HG03460 (cell line): ENCODE measurements around the gene CELA3A.
"Not testable (repeated sequence)": the region's sequence is repeated elsewhere in the genome, so short reads cannot be mapped to it uniquely, and the experiment has no call there.

Experiments
- ATAC-seq: cut with Tn5 transposase; IDR thresholded peaks from one replicate; pipeline ENCODE4 v1.9.1; 2021; ENCODE audit not compliant: unreplicated experiment

CELA3A gene

GRCh38 chr1:21981253-21981652 lies 20.2 kb upstream of the CELA3A start:
- not testable (repeated sequence) for ATAC-seq

GRCh38 chr1:21982122-21982521 lies 19.3 kb upstream of the CELA3A start:
- not testable (repeated sequence) for ATAC-seq

DNA sequence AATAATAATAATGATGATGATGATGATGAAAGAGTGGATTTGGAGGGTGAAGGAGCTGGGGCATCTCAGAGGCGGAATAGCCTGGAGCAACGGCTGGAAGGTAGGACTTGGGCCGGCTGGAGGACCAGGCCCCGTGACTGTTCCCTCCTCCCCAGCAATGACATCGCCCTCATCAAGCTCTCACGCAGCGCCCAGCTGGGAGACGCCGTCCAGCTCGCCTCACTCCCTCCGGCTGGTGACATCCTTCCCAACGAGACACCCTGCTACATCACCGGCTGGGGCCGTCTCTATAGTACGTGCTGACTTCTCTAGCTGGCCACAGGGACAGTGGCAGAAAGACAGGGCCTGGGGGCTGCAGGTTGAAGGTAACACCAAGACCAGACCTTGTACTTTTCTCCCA lies 17.9 kb upstream of the CELA3A start:
- ATAC-seq: not testable (repeated sequence)

DNA sequence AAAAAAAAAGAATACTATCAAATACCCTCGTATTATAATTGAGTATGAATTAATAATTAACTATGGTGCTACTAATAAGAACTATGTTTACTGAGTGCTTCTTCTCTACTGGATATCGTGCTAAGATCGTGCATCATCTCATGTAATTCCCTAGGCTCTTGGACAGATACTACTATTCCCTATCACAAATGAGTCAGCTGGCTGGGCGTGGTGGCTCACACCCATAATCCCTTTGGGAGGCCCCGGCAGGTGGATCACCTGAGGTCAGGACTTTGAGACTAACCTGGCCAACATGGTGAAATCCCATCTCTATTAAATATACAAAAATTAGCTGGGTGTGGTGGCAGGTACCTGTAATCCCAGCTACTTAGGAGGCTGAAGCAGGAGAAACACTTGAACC lies 15.6 kb upstream of the CELA3A start:
- ATAC-seq: not testable (repeated sequence)

GRCh38 chr1:21986386-21986785 lies 15.1 kb upstream of the CELA3A start:
- ATAC-seq: not testable (repeated sequence)

GRCh38 chr1:21989672-21990393 lies 11.6 kb upstream of the CELA3A start:
- ATAC-seq: not testable (repeated sequence)

DNA sequence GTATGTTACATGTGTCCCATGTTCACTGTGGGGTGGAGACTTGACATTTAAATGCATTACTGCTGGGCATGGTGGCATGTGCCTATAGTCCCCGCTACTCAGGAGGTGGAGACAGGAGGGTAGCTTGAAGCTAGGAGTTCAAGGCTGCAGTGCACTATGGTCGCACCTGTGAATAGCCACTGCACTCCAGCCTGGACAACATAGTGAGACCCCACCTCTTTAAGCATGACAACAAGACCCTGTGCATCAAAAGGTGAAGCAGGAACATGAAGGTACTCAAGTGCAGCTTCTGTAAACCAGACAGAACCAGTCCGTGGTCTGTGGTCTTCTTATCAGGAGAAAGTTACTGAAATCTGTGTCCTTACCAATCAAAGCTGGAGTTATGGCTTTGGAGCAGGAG lies 9.3 kb upstream of the CELA3A start:
- not testable (repeated sequence) for ATAC-seq

- ATAC-seq: not testable (repeated sequence)
These were observed 6.7 kb upstream of the CELA3A start for GRCh38 chr1:21994716-21995115.

- ATAC-seq: not testable (repeated sequence)
These were observed 4.8 kb upstream of the CELA3A start for GRCh38 chr1:21996663-21996970.

DNA sequence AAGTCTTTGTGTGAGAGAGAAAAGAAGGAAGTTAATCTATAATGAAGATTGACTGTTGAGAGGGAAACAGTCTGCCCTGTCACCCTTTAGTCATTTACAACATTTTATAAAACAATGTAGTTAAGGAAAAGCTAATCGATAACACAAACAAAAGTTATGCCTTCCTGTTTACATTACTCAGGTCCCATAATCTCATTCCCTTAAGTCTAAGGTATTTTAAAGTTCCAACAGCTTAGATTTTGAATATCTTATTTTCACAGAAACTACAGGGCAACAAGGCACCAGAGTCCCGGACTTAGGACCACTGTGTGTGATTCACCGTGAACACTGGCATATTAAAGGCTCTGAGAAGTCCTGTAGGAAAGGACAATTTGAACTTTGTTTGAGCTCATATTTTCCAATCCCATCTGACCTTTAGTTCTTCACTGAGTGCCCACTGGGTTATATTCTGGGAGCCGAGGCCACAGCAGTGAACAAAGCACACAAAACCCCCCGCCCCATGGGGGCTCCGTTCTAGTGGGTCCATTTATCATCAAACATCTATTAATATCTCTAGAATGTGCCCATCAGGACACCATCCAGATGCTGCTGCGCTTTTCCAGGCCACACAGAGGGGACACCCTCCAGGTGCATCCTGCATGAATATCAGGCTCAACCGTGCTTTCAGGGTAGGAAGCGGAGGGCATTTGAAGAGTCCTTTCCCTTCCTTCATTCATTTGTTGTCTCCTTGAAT lies 3.4 kb upstream of the CELA3A start:
- not testable (repeated sequence) for ATAC-seq

GRCh38 chr1:21998624-21999294 lies 2.7 kb upstream of the CELA3A start:
- ATAC-seq: not testable (repeated sequence)

- not testable (repeated sequence) for ATAC-seq
These were observed 1.8 kb upstream of the CELA3A start for GRCh38 chr1:21999645-22000044.

DNA sequence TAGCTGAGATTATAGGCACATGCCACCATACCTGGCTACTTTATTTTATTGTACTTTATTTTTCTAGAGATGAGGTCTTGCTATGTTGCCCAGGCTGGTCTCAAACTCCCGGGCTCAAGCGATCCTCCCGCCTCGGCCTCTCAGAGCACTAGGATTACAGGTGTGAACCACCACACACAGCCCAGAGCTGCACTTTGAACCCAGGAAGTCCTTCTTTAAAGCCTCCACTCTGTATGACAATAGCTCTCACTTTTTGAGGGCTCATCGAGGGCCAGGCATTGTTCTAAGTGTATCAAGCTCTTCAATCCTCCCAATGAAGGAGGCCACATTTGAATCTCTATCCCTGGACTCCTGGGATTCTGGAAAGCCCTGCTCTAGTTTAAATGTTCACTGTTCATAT lies 1.0 kb downstream of the CELA3A start:
- not testable (repeated sequence) for ATAC-seq

DNA sequence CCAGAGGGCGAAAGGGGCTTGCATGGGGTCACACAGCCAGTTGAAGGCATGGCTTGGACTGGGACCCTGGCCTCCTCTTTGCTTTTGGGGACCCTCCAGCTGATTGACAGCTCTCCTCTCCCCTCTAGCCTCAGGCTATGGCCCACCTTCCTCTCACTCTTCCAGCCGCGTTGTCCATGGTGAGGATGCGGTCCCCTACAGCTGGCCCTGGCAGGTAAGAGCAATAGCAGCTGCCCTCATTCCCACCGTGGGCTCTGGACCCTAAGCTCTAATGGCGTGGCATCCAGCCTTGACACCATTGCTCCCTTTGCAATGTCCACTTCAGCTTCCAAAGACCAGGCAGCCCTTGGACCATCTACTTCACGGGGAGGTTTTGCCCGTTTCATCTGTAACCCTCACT lies 1.4 kb downstream of the CELA3A start:
- not testable (repeated sequence) for ATAC-seq

DNA sequence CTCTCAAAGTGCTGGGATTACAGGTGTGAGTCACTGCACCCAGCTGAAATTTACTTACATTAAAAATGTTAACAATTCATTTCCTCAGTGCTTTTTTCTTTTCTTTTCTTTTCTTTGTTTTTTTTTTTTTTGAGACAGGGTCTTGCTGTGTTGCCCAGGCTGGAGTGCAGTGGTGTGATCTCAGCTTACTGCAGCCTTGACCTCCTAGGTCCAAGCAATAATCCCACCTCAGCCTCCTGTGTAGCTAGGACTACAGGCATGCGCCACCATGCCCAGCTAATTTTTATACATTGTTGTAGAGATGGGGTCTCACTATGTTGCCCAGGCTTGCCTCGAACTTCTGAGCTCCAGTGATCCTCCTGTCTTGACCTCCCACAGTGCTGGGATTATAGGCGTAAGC lies 2.5 kb downstream of the CELA3A start:
- ATAC-seq: not testable (repeated sequence)

DNA sequence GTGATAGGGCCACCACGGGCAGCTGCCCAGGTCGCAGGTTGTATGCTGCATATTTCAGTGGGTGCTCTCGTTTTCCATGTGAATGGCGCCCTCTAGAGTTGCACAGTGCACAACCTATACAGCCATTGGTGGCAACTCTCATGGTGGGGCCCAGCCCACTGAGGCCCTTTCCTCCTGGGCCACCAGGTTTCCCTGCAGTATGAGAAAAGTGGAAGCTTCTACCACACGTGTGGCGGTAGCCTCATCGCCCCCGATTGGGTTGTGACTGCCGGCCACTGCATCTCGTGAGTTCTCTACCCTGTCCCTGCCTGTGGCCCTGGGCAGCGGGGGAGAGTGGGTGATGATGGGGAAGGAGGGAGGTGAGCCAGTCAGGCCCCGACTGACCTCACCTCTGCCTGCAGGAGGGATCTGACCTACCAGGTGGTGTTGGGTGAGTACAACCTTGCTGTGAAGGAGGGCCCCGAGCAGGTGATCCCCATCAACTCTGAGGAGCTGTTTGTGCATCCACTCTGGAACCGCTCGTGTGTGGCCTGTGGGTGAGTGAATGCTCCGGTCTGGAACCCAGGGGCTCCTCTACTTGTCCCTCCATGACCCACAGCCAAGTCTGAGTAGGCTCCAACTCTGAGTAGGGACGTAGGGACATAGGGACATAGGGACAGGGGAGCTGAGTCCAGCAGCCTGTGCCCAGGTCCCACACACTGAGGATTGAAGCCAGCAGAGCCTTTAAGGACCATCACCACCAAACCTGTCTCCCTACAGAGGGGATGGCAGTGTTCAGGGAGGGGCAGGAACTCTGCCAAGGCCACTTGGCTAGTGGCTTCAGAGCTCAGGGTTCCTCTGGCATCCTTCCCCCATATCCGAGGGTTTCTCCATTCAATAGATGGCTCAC lies 4.0 kb downstream of the CELA3A start:
- ATAC-seq: not testable (repeated sequence)

DNA sequence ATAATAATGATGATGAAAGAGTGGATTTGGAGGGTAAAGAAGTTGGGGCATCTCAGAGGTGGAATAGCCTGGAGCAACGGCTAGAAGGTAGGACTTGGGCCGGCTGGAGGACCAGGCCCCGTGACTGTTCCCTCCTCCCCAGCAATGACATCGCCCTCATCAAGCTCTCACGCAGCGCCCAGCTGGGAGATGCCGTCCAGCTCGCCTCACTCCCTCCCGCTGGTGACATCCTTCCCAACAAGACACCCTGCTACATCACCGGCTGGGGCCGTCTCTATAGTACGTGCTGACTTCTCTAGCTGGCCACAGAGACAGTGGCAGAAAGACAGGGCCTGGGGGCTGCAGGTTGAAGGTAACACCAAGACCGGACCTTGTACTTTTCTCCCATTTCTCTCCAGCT lies 5.3 kb downstream of the CELA3A start:
- not testable (repeated sequence) for ATAC-seq

- not testable (repeated sequence) for ATAC-seq
These were observed 5.8 kb downstream of the CELA3A start for GRCh38 chr1:22007262-22007661.

GRCh38 chr1:22009566-22009965 lies 8.1 kb downstream of the CELA3A start:
- ATAC-seq: not testable (repeated sequence)

DNA sequence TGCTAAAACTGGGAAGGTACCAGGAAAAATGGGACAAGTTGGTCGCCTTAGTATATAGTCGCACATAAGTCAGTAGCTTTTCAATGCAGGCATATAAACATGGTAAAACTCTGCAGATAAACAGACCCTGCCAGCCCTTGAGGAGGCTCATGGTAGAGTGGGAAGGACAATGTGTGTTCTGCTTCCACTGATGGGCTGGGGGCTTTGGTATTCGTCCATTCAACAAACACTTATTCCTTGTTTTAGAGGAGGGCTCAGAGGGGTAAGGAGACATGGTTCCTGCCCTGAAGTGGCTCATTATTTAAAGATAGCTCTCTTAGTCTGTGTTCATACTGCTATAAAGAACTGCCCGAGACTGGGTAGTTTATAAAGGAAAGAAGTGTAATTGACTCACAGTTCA lies 11.3 kb downstream of the CELA3A start:
- ATAC-seq: not testable (repeated sequence)
